ENCODE results near the gene UBE3B.

DNA sequence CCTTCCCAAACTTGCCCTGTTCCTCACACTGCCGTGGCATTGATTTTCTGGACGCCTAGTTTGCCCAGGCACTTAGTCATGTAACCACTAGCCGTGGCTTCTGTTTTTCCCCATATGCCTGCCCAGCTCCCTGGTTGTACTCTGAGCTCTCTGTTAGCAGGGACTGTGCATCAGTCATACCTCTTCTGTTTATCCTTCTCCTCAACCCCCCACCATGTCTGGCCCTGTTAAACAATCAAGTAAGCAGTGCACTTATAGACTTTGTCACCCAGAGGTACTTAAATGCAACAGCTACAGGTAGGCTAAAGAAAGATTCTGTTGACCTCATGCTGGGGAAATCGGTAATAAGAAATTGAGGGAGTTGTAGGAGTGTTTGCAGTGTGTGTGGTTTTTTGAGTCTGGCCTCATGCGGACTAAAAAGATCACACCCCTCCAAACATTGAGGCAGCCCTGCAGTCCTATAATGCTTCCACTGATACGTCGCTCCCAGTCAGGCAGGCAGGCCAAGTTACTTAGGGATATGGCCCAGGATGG lies 17.0 kb downstream of the UBE3B start:
- TF ChIP-seq, protein P1, sequence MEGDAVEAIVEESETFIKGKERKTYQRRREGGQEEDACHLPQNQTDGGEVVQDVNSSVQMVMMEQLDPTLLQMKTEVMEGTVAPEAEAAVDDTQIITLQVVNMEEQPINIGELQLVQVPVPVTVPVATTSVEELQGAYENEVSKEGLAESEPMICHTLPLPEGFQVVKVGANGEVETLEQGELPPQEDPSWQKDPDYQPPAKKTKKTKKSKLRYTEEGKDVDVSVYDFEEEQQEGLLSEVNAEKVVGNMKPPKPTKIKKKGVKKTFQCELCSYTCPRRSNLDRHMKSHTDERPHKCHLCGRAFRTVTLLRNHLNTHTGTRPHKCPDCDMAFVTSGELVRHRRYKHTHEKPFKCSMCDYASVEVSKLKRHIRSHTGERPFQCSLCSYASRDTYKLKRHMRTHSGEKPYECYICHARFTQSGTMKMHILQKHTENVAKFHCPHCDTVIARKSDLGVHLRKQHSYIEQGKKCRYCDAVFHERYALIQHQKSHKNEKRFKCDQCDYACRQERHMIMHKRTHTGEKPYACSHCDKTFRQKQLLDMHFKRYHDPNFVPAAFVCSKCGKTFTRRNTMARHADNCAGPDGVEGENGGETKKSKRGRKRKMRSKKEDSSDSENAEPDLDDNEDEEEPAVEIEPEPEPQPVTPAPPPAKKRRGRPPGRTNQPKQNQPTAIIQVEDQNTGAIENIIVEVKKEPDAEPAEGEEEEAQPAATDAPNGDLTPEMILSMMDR (IDR thresholded peaks at IDR 0.05), result no peak
- no peak for TF ChIP-seq EZH2 (IDR thresholded peaks at IDR 0.05; ENCODE audit: borderline replicate concordance, insufficient read depth, low read depth, low read length, poor library complexity, severe bottlenecking)

Measured in B cell (primary cell).